H1 (cell line): ENCODE data around the gene KCNK7.

Experiments
- BCL11A ChIP-seq, 2 experiments: IDR thresholded peaks; one replicate each; pipeline ENCODE4 v1.6.1; 2011; ENCODE audit warnings: low read depth in 2 of 2, low read length in 2 of 2, mild to moderate bottlenecking in 2 of 2
- CEBPB ChIP-seq: IDR thresholded peaks from 2 replicates; pipeline ENCODE4 v1.6.1; 2012; ENCODE audit warnings: low read depth, low read length
- CREB1 ChIP-seq: IDR thresholded peaks from 2 replicates; pipeline ENCODE4 v1.6.1; 2012; ENCODE audit warnings: inconsistent platforms
- CTCF ChIP-seq, 3 experiments: IDR thresholded peaks; 1 replicate in 2 of 3; 2 replicates in 1 of 3; pipeline versions ENCODE4 v1.5.1 to v1.6.1; 2011; ENCODE audit warnings: low read length in 3 of 3, mild to moderate bottlenecking in 3 of 3, inconsistent platforms in 2 of 3, low read depth in 1 of 3, moderate library complexity in 1 of 3; ENCODE audit not compliant: insufficient read depth in 1 of 3; ENCODE audit errors: control extremely low read depth in 1 of 3
- JUND ChIP-seq: IDR thresholded peaks from 2 replicates; pipeline ENCODE4 v1.6.1; 2011; ENCODE audit warnings: mild to moderate bottlenecking, improper control_type of control experiment, low read length
- POLR2A ChIP-seq, 2 experiments: IDR thresholded peaks; 1 replicate in 1 of 2; 2 replicates in 1 of 2; pipeline ENCODE4 v1.6.1; 2011; ENCODE audit warnings: low read depth in 2 of 2, low read length in 2 of 2, mild to moderate bottlenecking in 2 of 2; ENCODE audit errors: control extremely low read depth in 1 of 2
- SP2 ChIP-seq: IDR thresholded peaks from 2 replicates; pipeline ENCODE4 v1.6.1; 2012; ENCODE audit warnings: mild to moderate bottlenecking, low read length, inconsistent platforms

DNA sequence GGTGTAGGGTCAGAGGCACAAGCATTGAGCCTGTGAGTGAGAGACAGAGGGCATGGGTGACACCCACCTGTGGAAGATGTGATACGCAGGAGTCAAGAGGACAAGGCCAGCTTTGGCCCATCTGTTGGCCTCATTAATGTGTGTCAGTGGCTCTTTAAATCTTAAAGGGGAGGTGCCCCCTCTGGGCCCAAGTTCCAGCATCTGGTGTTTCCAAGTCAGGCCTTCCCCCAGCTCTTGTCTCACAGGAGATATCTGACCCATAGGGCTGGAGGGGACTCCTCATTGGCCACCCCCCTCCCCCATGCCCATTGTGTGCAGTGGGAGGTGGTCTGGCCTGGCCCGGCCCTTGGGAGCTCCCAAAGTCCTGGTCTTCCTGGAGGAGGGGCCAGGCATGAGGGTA lies 8.9 kb downstream of the KCNK7 start:
- TF ChIP-seq CTCF (IDR thresholded peaks at IDR 0.05; ENCODE audit: control extremely low read depth in 1 of 3, insufficient read depth in 1 of 3, low read depth in 1 of 3, low read length in 3 of 3) (no peak), CEBPB (no peak), JUND (no peak), SP2 (no peak), CREB1 (no peak), BCL11A (IDR thresholded peaks at IDR 0.05; ENCODE audit: low read depth in 2 of 2, low read length in 2 of 2) (no peak), POLR2A (IDR thresholded peaks at IDR 0.05; ENCODE audit: control extremely low read depth in 1 of 2, low read depth in 2 of 2, low read length in 2 of 2) (no peak)
